Activated naive CD8-positive, alpha-beta T cell treated with anti-CD3 and anti-CD28 coated beads, Interleukin-2, amount 50 U/mL, for 24 hours (primary cell): Measurements from ENCODE around the gene FBXW12.

ENCODE experiments used
- ATAC-seq: fragments of 150-1000 bp; cut with Tn5 transposase; one replicate; pipeline ENCODE4 v1.10.0; 2021
- DNase-seq: peaks from one replicate; pipeline ENCODE4 v3.0.0; 2021
- H3K27ac Mint-ChIP-seq: one replicate; pipeline ENCODE4 v1.8.0; 2021; ENCODE audit warnings: mild to moderate bottlenecking, mixed read lengths
- H3K27me3 Mint-ChIP-seq: one replicate; pipeline ENCODE4 v1.8.0; 2021; ENCODE audit warnings: mixed read lengths
- H3K36me3 Mint-ChIP-seq: one replicate; pipeline ENCODE4 v1.8.0; 2021; ENCODE audit warnings: low read depth, mixed read lengths
- H3K4me1 Mint-ChIP-seq: one replicate; pipeline ENCODE4 v1.8.0; 2021; ENCODE audit warnings: mixed read lengths
- H3K4me3 Mint-ChIP-seq: one replicate; pipeline ENCODE4 v1.8.0; 2021; ENCODE audit warnings: mild to moderate bottlenecking, moderate library complexity, mixed read lengths
- H3K9me3 Mint-ChIP-seq: one replicate; pipeline ENCODE4 v1.8.0; 2021; ENCODE audit warnings: mixed read lengths

The FBXW12 gene

DNA sequence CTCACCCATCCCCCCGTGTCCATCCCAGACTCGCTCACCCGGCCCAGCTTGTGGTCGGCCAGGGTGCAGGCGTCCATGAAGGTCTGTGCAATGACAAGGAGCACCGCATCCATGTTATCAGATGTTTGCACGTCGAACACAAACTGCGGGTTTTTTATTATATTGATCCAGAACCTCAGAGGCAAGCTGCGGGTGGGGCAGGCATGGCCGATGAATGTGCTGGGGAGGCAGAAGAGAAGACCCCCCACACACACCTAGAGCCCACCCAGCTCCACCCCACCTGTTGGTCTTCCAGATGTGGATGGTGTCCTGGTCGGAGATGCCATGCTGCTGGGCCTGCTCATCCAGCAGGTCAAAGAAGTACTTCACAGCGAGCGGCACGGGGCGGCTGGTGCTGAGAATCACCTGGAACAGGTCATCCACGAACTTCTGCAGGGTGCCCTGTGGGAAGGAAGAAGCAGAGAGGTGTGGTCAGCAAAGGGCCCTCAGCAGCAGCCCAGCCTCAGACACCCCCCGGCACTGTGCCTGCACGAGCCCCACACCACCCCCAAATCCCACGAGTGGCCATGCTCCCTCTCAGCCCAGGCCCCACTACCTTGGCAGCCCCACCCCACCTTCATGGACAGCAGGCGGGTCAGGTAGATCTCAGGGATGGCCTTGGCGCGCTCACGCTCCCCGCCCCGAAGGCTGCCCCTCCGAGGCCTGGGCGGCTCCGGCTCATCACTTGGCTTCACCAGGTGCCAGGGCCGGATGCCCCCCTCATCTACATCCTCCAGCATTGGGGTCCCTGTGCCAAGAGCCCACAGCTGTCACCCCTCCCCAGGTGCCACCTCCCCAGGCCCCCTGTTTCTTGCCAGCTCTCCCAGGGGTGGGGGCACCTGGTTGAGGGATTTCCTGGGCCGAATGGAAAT is 37.5 kb downstream of the FBXW12 start:
- H3K27me3 Mint-ChIP-seq = no peaks in the 10 kb centered on the region
- no peak overlapping the region for H3K4me3 Mint-ChIP-seq
- H3K9me3 Mint-ChIP-seq = no peaks in the 10 kb centered on the region
- ATAC-seq (no peak), DNase-seq (no peak)
- no peaks in the 10 kb centered on the region for H3K4me1 Mint-ChIP-seq
- no peak overlapping the region for H3K27ac Mint-ChIP-seq
- H3K36me3 Mint-ChIP-seq = no peaks in the 10 kb centered on the region

DNA sequence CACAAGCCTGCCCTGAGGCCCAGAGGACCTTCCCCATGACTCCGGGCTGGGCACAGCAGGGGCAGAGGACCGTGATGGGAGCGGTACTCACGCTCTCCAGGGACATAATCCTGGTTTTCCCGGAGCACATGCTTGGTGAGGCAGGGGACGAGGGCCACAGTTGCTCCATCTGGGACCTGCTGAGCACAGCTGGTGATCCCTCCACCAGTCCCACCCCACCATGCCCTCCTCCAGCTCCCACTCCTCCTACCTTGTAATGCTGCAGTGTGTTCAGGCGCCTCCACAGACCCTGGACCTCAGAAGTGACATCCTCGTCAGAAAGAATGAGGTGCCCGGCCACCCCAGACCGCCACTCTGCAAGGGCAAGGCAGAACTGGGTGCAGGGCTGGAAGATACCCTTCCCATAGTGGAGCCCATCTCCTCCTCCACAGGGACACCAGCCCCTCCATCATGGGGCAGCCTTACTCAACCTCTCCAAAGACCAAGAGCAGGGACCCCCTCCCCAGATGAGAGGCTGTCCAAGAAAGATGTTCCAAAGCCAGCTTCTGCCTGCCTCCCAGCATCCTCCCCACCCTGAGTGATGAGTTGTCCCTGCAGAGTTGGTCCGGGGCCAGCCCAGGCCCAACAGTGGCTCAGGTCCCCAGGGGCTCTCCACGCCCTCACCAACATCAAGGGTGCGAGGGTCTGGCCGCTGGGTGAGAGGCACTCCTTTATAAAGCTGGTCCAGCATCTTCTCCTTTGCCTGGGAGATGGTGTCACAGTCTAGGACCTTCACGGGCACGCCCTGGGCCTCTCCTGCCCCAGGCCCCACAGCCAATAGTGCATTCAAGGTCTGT is 38.4 kb downstream of the FBXW12 start:
- H3K27ac Mint-ChIP-seq = no peak overlapping the region
- DNase-seq = no peak
- H3K9me3 Mint-ChIP-seq = no peaks in the 10 kb centered on the region
- no peak for ATAC-seq
- H3K4me3 Mint-ChIP-seq = no peak overlapping the region
- H3K36me3 Mint-ChIP-seq = no peaks in the 10 kb centered on the region
- H3K27me3 Mint-ChIP-seq = no peaks in the 10 kb centered on the region
- H3K4me1 Mint-ChIP-seq = no peaks in the 10 kb centered on the region

- Mint-ChIP-seq H3K4me3 (no peak overlapping the region), H3K27me3 (no peaks in the 10 kb centered on the region), H3K9me3 (no peaks in the 10 kb centered on the region), H3K27ac (no peak overlapping the region), H3K4me1 (no peaks in the 10 kb centered on the region), H3K36me3 (no peaks in the 10 kb centered on the region)
- DNase-seq (no peak), ATAC-seq (no peak)
Observed at GRCh38 chr3:48411041-48411588, 39.1 kb downstream of the FBXW12 start.

DNA sequence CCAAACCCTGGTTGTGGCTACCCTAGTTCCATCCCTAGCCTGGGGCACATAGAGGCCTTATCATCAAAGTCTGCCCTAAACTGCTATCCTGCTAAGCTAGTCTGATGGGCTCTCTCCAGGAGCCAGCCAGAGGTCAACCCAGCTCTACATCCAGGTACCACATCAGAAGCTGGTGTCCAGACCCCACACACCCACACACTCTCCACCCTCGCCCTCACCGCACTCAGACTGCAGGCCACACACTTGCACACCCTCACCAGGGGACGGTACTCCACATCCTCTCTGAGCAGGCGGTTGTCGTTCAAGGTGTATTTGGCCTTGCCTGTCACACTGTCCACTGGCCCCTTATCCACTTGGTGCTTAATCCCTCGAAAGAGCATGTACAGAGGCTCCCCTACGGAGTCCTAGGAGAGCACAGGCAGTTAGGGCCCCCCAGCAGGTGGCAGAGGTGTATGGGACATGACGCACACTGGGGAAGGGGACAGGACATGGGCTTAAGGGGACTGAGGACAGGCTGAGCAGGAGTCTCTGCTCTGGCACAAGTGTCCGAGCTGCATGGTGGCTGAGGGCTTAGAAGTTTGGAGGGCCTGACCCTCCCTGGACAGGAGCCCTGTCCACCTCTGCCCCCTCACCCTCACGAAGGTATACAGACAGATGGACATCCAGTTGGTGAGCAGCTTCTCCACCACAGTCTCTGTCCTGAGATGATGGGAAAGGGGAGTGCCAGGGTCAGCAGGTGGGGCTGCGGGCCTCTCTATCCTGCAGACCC is 39.8 kb downstream of the FBXW12 start:
- no peaks in the 10 kb centered on the region for H3K36me3 Mint-ChIP-seq
- H3K9me3 Mint-ChIP-seq = no peaks in the 10 kb centered on the region
- H3K4me1 Mint-ChIP-seq = no peaks in the 10 kb centered on the region
- no peak for ATAC-seq
- H3K27me3 Mint-ChIP-seq = no peaks in the 10 kb centered on the region
- DNase-seq = no peak
- H3K4me3 Mint-ChIP-seq = no peak overlapping the region
- H3K27ac Mint-ChIP-seq = no peak overlapping the region

DNA sequence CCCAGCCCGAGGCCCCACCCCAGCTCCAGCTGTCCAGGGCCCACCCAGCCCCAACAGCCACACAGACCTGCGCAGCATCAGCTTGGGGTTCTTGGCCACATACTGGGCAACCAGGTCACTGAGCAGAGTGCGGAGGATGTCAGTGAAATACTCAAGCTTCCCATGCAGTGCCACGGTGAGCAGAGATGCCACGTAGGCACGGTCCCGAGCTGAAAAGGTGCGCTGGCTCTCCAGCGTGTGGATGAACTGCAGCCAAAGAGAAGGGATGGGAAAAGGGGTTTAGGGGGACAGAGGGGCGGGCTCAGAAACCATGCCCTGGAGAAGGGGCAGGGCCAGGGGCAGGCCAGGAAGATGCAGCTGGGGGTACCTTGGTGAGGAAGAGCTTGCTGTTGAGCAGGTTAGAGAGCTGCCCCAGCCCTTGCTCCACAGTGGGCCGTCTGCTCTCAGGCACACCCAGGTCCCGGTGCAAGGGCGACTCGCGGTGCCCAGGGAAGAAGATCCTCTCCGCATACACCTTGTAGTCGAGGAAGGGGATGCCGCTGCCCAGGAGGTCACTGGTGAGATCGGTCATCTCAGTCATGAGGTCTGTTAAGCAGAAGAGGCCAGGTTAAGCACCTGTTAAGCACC is 40.5 kb downstream of the FBXW12 start:
- Mint-ChIP-seq H3K36me3 (no peaks in the 10 kb centered on the region), H3K9me3 (no peaks in the 10 kb centered on the region), H3K27me3 (no peaks in the 10 kb centered on the region), H3K4me1 (no peaks in the 10 kb centered on the region), H3K27ac (no peak overlapping the region), H3K4me3 (no peak overlapping the region)
- DNase-seq = no peak
- ATAC-seq = no peak

- ATAC-seq (no peak), DNase-seq (no peak)
- Mint-ChIP-seq H3K4me3 (no peak overlapping the region), H3K27me3 (no peaks in the 10 kb centered on the region), H3K36me3 (no peaks in the 10 kb centered on the region), H3K4me1 (no peaks in the 10 kb centered on the region), H3K9me3 (no peaks in the 10 kb centered on the region), H3K27ac (no peak overlapping the region)
Observed at GRCh38 chr3:48413086-48413485, 41.1 kb downstream of the FBXW12 start.

DNA sequence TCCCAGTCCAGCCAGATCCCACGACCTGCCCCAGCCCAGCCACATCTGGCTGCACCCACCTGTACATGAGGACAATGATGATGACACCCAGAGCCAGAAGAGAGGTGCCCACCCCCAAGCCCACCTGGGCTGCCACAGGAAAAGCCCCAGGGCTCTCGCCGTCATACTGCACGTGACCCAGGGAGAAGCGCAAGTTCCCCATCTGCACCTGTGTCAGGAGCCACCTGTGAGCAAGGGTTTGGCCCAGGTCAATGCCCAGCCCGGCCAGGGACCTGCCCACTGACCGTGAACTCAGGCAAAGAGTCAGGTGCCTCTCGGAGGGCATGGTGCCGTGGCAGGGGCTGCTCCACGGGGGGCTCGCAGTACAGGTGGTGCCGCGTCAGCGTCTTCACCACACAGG is 41.6 kb downstream of the FBXW12 start:
- no peak overlapping the region for H3K27ac Mint-ChIP-seq
- H3K4me3 Mint-ChIP-seq = no peak overlapping the region
- H3K4me1 Mint-ChIP-seq = no peaks in the 10 kb centered on the region
- DNase-seq (no peak), ATAC-seq (no peak)
- no peaks in the 10 kb centered on the region for H3K36me3 Mint-ChIP-seq
- H3K27me3 Mint-ChIP-seq = no peaks in the 10 kb centered on the region
- H3K9me3 Mint-ChIP-seq = no peaks in the 10 kb centered on the region

DNA sequence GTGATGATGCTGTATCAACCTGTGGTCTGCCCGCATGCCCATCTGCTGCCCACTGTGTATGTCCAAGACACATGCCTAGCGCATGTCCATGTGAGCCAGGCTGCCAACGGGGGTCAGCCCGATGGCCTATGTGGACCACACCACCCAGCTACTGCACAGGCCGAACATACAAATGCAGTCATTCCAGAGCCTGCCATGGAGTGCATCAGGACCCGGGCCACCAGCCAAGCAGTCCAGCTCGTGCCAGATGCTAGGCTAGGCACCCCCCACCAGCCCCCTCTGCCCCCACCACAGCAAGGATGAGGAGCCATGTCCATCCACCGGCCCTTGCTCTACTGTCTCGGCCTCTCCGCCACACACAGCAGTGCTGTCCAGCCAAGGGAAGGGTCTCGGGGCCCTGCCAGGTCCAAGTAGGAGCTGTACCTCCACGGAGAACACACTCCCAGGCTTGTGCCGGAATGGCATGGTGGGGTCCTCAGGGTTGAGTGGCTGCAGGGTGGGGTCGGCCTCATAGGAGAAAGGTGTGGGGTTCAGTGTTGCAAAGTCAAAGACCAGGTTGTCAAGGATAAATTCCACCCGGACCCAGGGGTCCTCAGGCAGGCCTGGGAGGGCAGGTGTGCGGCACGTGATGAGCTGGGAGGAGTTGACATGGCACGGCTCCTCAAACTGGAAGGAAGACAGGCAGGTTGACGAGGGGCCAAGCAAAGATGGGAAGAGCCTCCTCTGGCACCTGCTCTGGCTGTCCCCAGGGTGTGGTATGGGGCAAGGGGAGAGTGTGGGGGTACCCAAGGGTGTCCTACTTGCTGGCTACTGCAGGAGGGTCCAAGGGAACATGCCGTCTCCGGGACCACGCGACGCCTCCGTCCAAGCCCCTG is 42.6 kb downstream of the FBXW12 start:
- Mint-ChIP-seq H3K27me3 (no peaks in the 10 kb centered on the region), H3K4me3 (no peak overlapping the region), H3K9me3 (no peaks in the 10 kb centered on the region), H3K4me1 (no peaks in the 10 kb centered on the region), H3K27ac (no peak overlapping the region), H3K36me3 (no peaks in the 10 kb centered on the region)
- DNase-seq (no peak), ATAC-seq (no peak)

GRCh38 chr3:48415251-48415953 is 43.4 kb downstream of the FBXW12 start:
- ATAC-seq = no peak
- no peaks in the 10 kb centered on the region for H3K36me3 Mint-ChIP-seq
- no peak overlapping the region for H3K27ac Mint-ChIP-seq
- no peaks in the 10 kb centered on the region for H3K9me3 Mint-ChIP-seq
- H3K4me3 Mint-ChIP-seq = no peak overlapping the region
- DNase-seq = no peak
- H3K27me3 Mint-ChIP-seq = no peaks in the 10 kb centered on the region
- no peaks in the 10 kb centered on the region for H3K4me1 Mint-ChIP-seq

DNA sequence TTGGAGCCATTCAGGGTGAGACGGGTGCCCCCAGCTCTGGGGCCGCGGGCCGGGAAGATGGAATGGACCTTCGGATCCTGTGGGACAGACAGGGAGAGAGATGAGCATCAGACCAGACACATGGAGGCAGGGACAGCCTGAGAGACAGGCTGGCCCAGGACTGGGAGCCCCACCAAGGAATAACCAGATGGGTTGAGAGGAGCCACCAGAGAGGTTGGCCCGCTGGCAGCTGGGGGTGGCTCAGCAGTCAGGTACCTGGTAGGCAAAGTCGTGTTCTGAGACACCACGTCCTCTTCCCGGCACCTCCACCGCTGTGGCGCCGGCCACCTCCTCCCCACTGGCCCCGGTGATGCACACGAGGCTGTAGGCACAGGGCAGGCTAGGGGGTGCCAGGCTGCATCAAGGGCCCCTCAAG is 44.1 kb downstream of the FBXW12 start:
- Mint-ChIP-seq H3K9me3 (no peaks in the 10 kb centered on the region), H3K27me3 (no peaks in the 10 kb centered on the region), H3K27ac (no peak overlapping the region), H3K4me1 (no peaks in the 10 kb centered on the region), H3K36me3 (no peaks in the 10 kb centered on the region), H3K4me3 (no peak overlapping the region)
- no peak for ATAC-seq
- no peak for DNase-seq

DNA sequence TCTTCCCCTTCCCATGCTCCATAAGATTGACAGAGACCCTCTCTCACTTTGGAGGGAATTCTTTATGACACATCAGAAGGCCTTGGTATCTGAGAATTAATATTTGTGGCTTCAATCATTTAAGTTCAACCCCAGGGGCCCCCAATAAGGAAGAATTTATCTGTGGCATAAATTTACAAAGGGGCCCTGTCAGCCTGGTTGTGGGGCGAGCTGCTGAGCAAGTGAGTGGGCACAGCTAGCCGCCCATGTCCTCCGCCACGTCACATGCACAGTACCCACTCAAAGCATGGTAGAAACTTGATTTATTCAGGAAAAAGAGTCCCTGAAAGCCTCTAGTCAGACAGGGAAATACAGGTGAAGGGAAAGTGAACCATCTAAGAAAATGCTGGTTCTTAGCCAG is 44.5 kb downstream of the FBXW12 start:
- no peaks in the 10 kb centered on the region for H3K36me3 Mint-ChIP-seq
- ATAC-seq (no peak), DNase-seq (no peak)
- H3K27ac Mint-ChIP-seq = no peak overlapping the region
- no peaks in the 10 kb centered on the region for H3K27me3 Mint-ChIP-seq
- no peak overlapping the region for H3K4me3 Mint-ChIP-seq
- no peaks in the 10 kb centered on the region for H3K4me1 Mint-ChIP-seq
- H3K9me3 Mint-ChIP-seq = no peaks in the 10 kb centered on the region

- no peak for DNase-seq
- H3K27me3 Mint-ChIP-seq = no peaks in the 10 kb centered on the region
- no peak for ATAC-seq
- no peaks in the 10 kb centered on the region for H3K4me1 Mint-ChIP-seq
- H3K36me3 Mint-ChIP-seq = no peaks in the 10 kb centered on the region
- no peak overlapping the region for H3K27ac Mint-ChIP-seq
- no peak overlapping the region for H3K4me3 Mint-ChIP-seq
- no peaks in the 10 kb centered on the region for H3K9me3 Mint-ChIP-seq
Observed at GRCh38 chr3:48417529-48418108, 45.6 kb downstream of the FBXW12 start.

- Mint-ChIP-seq H3K9me3 (no peaks in the 10 kb centered on the region), H3K27me3 (no peaks in the 10 kb centered on the region), H3K4me1 (no peaks in the 10 kb centered on the region), H3K27ac (no peak overlapping the region), H3K36me3 (no peaks in the 10 kb centered on the region), H3K4me3 (no peak overlapping the region)
- ATAC-seq (no peak), DNase-seq (no peak)
Observed at GRCh38 chr3:48418140-48418539, 46.1 kb downstream of the FBXW12 start.
